Measurements from ENCODE around the gene LHPP. TPM values are rescaled to one million over a fixed set of nuclear protein-coding genes. Genes with fewer than 3 reads are reported as not detected.

Gene LHPP
- total and polyA plus RNA-seq, 2 experiments from 2014 or later = 27.4 to 40.2 TPM

GRCh38 chr10:124543971-124544370 lies 82.3 kb downstream of the LHPP start:
- Mint-ChIP-seq H3K27me3 (ENCODE audit: insufficient read depth, low read depth, poor library complexity) (peaks cover 11% of the 10 kb centered on the region), H3K4me1 (no peaks in the 10 kb centered on the region), H3K27ac (no peak overlapping the region), H3K36me3 (ENCODE audit: low read depth) (no peaks in the 10 kb centered on the region; the same call in 2 of the 3 replicates), H3K9me3 (no peaks in the 10 kb centered on the region), H3K4me3 (no peak overlapping the region)
- no peaks in the 10 kb centered on the region for H3K4me1 ChIP-seq (ENCODE audit: insufficient read depth)
- no peaks in the 10 kb centered on the region for H3K27me3 ChIP-seq (ENCODE audit: insufficient read depth)
- no peaks in the 10 kb centered on the region for H4K20me1 ChIP-seq (replicated peaks; ENCODE audit: insufficient read depth)
- H2AFZ ChIP-seq = no peak overlapping the region
- H3F3A ChIP-seq (replicated peaks; ENCODE audit: low read depth) = no peaks in the 10 kb centered on the region
- no peaks in the 10 kb centered on the region for H3K9me2 ChIP-seq (ENCODE audit: insufficient read depth)
- H3K27ac ChIP-seq (ENCODE audit: low read depth) = no peak overlapping the region
- H3K36me3 ChIP-seq (ENCODE audit: insufficient read depth) = no peaks in the 10 kb centered on the region
- H3K79me2 ChIP-seq (replicated peaks; ENCODE audit: insufficient read depth) = no peaks in the 10 kb centered on the region
- H3K4me3 ChIP-seq = no peak overlapping the region
- DNase-seq (ENCODE audit: low spot score) = no peak
- ATAC-seq = no peak
- H3K4me2 ChIP-seq = no peak overlapping the region
- TF ChIP-seq ZNF114 (CRISPR knock-in tag; IDR thresholded peaks at IDR 0.05) = no peak
- no peak for TF ChIP-seq REST (IDR thresholded peaks at IDR 0.05; ENCODE audit: unreplicated experiment)
- TF ChIP-seq STAT1 (IDR thresholded peaks at IDR 0.05; ENCODE audit: unreplicated experiment) = no peak
- TF ChIP-seq ZNF462 (CRISPR knock-in tag; IDR thresholded peaks at IDR 0.05) = no peak
- TF ChIP-seq JUNB (IDR thresholded peaks at IDR 0.05; ENCODE audit: unreplicated experiment) = no peak
- TF ChIP-seq CREB1 (CRISPR knock-in tag; IDR thresholded peaks at IDR 0.05; ENCODE audit: low read depth) = no peak
- TF ChIP-seq ZNF331 (CRISPR knock-in tag; IDR thresholded peaks at IDR 0.05; ENCODE audit: low read depth) = no peak
- no peak for TF ChIP-seq EZH2phosphoT487 (IDR thresholded peaks at IDR 0.05; ENCODE audit: unreplicated experiment)
- no peak for TF ChIP-seq NANOG (IDR thresholded peaks at IDR 0.05; ENCODE audit: borderline replicate concordance)
- TF ChIP-seq ETS1 (IDR thresholded peaks at IDR 0.05) = no peak
- no peak for TF ChIP-seq CTCF (conservative IDR thresholded peaks at IDR 0.05; ENCODE audit: low read depth in 2 of 2)
- TF ChIP-seq EZH2 (IDR thresholded peaks at IDR 0.05; ENCODE audit: low read depth, unreplicated experiment) = no peak
- no peak for TF ChIP-seq POLR2AphosphoS5 (IDR thresholded peaks at IDR 0.05; ENCODE audit: low read depth)

Measured in GM23338 (cell line).